Activated CD4-positive, alpha-beta T cell treated with anti-CD3 and anti-CD28 coated beads, Interleukin-2, amount 10 ng/mL, durations not matched to agents 24 days and 14 days (primary cell): ENCODE data around the gene PEX14. TPM values are rescaled to one million over a fixed set of nuclear protein-coding genes. Genes with fewer than 3 reads are reported as not detected.
"Not testable (repeated sequence)": the region's sequence is repeated elsewhere in the genome, so short reads cannot be mapped to it uniquely, and the experiment has no call there.

Source experiments
- DNase-seq: peaks from one replicate; pipeline ENCODE4 v3.0.0; 2022
- H3K27ac Mint-ChIP-seq: one replicate; pipeline ENCODE4 v1.8.0; 2022; ENCODE audit warnings: mild to moderate bottlenecking, mixed read lengths
- H3K27me3 Mint-ChIP-seq: one replicate; pipeline ENCODE4 v1.8.0; 2022; ENCODE audit warnings: mixed read lengths
- H3K36me3 Mint-ChIP-seq: one replicate; pipeline ENCODE4 v1.8.0; 2022; ENCODE audit warnings: low read depth, mild to moderate bottlenecking, mixed read lengths
- H3K4me1 Mint-ChIP-seq: one replicate; pipeline ENCODE4 v1.8.0; 2021; ENCODE audit warnings: mixed read lengths
- H3K4me3 Mint-ChIP-seq: one replicate; pipeline ENCODE4 v1.8.0; 2022; ENCODE audit warnings: mild to moderate bottlenecking, moderate library complexity, mixed read lengths
- H3K9me3 Mint-ChIP-seq: one replicate; pipeline ENCODE4 v1.8.0; 2021; ENCODE audit warnings: mixed read lengths
- intact Hi-C: fragments of 100-400 bp; cut with micrococcal nuclease; formaldehyde crosslinking; loops from one replicate; pipeline ENCODE4 v1.15.1; 2023
- total RNA-seq: library from RNA; stranded (reverse); gene quantifications from 2 replicates; pipeline ENCODE4 v1.2.3, GENCODE V29; 2022

Gene PEX14
- total RNA-seq, 1 donor from 2014 or later: 21.6 TPM

- H3K4me3 Mint-ChIP-seq: no peak overlapping the region
- H3K9me3 Mint-ChIP-seq: no peaks in the 10 kb centered on the region
- no peaks in the 10 kb centered on the region for H3K27me3 Mint-ChIP-seq
- intact Hi-C loops: no loop called here
- DNase-seq: no peak
- H3K4me1 Mint-ChIP-seq: no peaks in the 10 kb centered on the region
- no peak overlapping the region for H3K27ac Mint-ChIP-seq
- H3K36me3 Mint-ChIP-seq: no peaks in the 10 kb centered on the region
Observed at GRCh38 chr1:10440305-10440704, 34.4 kb upstream of the PEX14 start.

GRCh38 chr1:10440794-10441193, 34.0 kb upstream of the PEX14 start:
- H3K4me1 Mint-ChIP-seq: no peaks in the 10 kb centered on the region
- no peaks in the 10 kb centered on the region for H3K36me3 Mint-ChIP-seq
- no peaks in the 10 kb centered on the region for H3K27me3 Mint-ChIP-seq
- no peak overlapping the region for H3K27ac Mint-ChIP-seq
- DNase-seq: no peak
- H3K4me3 Mint-ChIP-seq: no peak overlapping the region
- no peaks in the 10 kb centered on the region for H3K9me3 Mint-ChIP-seq
- intact Hi-C loops: no loop called here

- DNase-seq: no peak
- H3K36me3 Mint-ChIP-seq: no peaks in the 10 kb centered on the region
- H3K27me3 Mint-ChIP-seq: no peaks in the 10 kb centered on the region
- H3K4me1 Mint-ChIP-seq: peaks cover 2% of the 10 kb centered on the region
- no peak overlapping the region for H3K27ac Mint-ChIP-seq
- no peaks in the 10 kb centered on the region for H3K9me3 Mint-ChIP-seq
- intact Hi-C loops: no loop called here
- H3K4me3 Mint-ChIP-seq: no peak overlapping the region
Observed at GRCh38 chr1:10444248-10444647, 30.5 kb upstream of the PEX14 start.

- intact Hi-C loops: no loop called here
Observed at GRCh38 chr1:10444795-10445397, 29.9 kb upstream of the PEX14 start.

GRCh38 chr1:10446790-10447422, 27.8 kb upstream of the PEX14 start:
- H3K9me3 Mint-ChIP-seq: no peaks in the 10 kb centered on the region

More at GRCh38 chr1:10444795-10445397, 29.9 kb upstream of the PEX14 start:
- Mint-ChIP-seq H3K4me1 (peaks cover 2% of the 10 kb centered on the region), H3K27me3 (no peaks in the 10 kb centered on the region), H3K27ac (no peak overlapping the region), H3K9me3 (no peaks in the 10 kb centered on the region), H3K36me3 (no peaks in the 10 kb centered on the region), H3K4me3 (no peak overlapping the region)
- no peak for DNase-seq

GRCh38 chr1:10449751-10450150, 25.0 kb upstream of the PEX14 start, which contains the start of gene CORT:
TSS of gene CORT (plus strand) at chr1:10450031. CDS start at chr1:10450224, 193 bp downstream.
- H3K27ac Mint-ChIP-seq: no peak within 1 kb of the TSS
- DNase-seq: no peak
- no peak within 1 kb of the TSS for H3K4me3 Mint-ChIP-seq
- H3K9me3 Mint-ChIP-seq: no peaks in the 10 kb centered on the region
- H3K27me3 Mint-ChIP-seq: peaks cover 5% of the 10 kb centered on the region
- intact Hi-C loops: no loop called here
- peaks cover 2% of the 10 kb centered on the region for H3K36me3 Mint-ChIP-seq
- peaks cover 5% of the 10 kb centered on the region for H3K4me1 Mint-ChIP-seq

More at GRCh38 chr1:10446790-10447422, 27.8 kb upstream of the PEX14 start:
- intact Hi-C loops: no loop called here
- Mint-ChIP-seq H3K4me1 (peaks cover 5% of the 10 kb centered on the region), H3K4me3 (no peak overlapping the region), H3K27ac (no peak overlapping the region), H3K27me3 (peaks cover 5% of the 10 kb centered on the region), H3K36me3 (no peaks in the 10 kb centered on the region)
- DNase-seq: no peak

GRCh38 chr1:10450156-10450814, 24.5 kb upstream of the PEX14 start:
- Mint-ChIP-seq H3K9me3 (no peaks in the 10 kb centered on the region), H3K36me3 (peaks cover 2% of the 10 kb centered on the region), H3K27ac (no peak overlapping the region), H3K4me1 (peaks cover 5% of the 10 kb centered on the region), H3K27me3 (peaks cover 5% of the 10 kb centered on the region), H3K4me3 (no peak overlapping the region)
- intact Hi-C loops: no loop called here
- DNase-seq: no peak

GRCh38 chr1:10450836-10451235, 23.9 kb upstream of the PEX14 start:
- no peak overlapping the region for H3K4me3 Mint-ChIP-seq
- peaks cover 2% of the 10 kb centered on the region for H3K36me3 Mint-ChIP-seq
- no peak overlapping the region for H3K27ac Mint-ChIP-seq
- DNase-seq: no peak
- intact Hi-C loops: no loop called here
- peaks cover 5% of the 10 kb centered on the region for H3K27me3 Mint-ChIP-seq
- H3K4me1 Mint-ChIP-seq: peaks cover 5% of the 10 kb centered on the region
- H3K9me3 Mint-ChIP-seq: no peaks in the 10 kb centered on the region

- peaks cover 5% of the 10 kb centered on the region for H3K27me3 Mint-ChIP-seq
- no peak for DNase-seq
- H3K4me1 Mint-ChIP-seq: peaks cover 5% of the 10 kb centered on the region
- intact Hi-C loops: no loop called here
- no peak overlapping the region for H3K27ac Mint-ChIP-seq
- no peak overlapping the region for H3K4me3 Mint-ChIP-seq
- H3K9me3 Mint-ChIP-seq: no peaks in the 10 kb centered on the region
- peaks cover 4% of the 10 kb centered on the region for H3K36me3 Mint-ChIP-seq
Observed at GRCh38 chr1:10451287-10451686, 23.5 kb upstream of the PEX14 start.

- no peak overlapping the region for H3K4me3 Mint-ChIP-seq
- intact Hi-C loops: no loop called here
- peaks cover 21% of the 10 kb centered on the region for H3K36me3 Mint-ChIP-seq
- H3K4me1 Mint-ChIP-seq: peaks cover 14% of the 10 kb centered on the region
- H3K27ac Mint-ChIP-seq: no peak overlapping the region
- DNase-seq: no peak
- peaks cover 4% of the 10 kb centered on the region for H3K27me3 Mint-ChIP-seq
- H3K9me3 Mint-ChIP-seq: no peaks in the 10 kb centered on the region
Observed at GRCh38 chr1:10456048-10456447, 18.7 kb upstream of the PEX14 start.

GRCh38 chr1:10456661-10457060, 18.1 kb upstream of the PEX14 start:
- H3K4me1 Mint-ChIP-seq: peaks cover 12% of the 10 kb centered on the region
- DNase-seq: no peak
- no peaks in the 10 kb centered on the region for H3K9me3 Mint-ChIP-seq

GRCh38 chr1:10457462-10457861, 17.3 kb upstream of the PEX14 start:
- H3K27ac Mint-ChIP-seq, intact Hi-C loops, H3K27me3 Mint-ChIP-seq, H3K9me3 Mint-ChIP-seq, H3K4me3 Mint-ChIP-seq, DNase-seq: not testable (repeated sequence)
- H3K36me3 Mint-ChIP-seq: peaks cover 31% of the 10 kb centered on the region
- H3K4me1 Mint-ChIP-seq: peaks cover 12% of the 10 kb centered on the region

More at GRCh38 chr1:10456661-10457060, 18.1 kb upstream of the PEX14 start:
- peaks cover 27% of the 10 kb centered on the region for H3K36me3 Mint-ChIP-seq
- H3K27ac Mint-ChIP-seq: no peak overlapping the region
- no peaks in the 10 kb centered on the region for H3K27me3 Mint-ChIP-seq
- intact Hi-C loops: no loop called here
- no peak overlapping the region for H3K4me3 Mint-ChIP-seq

GRCh38 chr1:10457875-10458274, 16.9 kb upstream of the PEX14 start:
- DNase-seq: no peak
- Mint-ChIP-seq H3K9me3 (no peaks in the 10 kb centered on the region), H3K4me1 (peaks cover 12% of the 10 kb centered on the region), H3K27ac (no peak overlapping the region), H3K4me3 (no peak overlapping the region), H3K36me3 (peaks cover 35% of the 10 kb centered on the region), H3K27me3 (no peaks in the 10 kb centered on the region)
- intact Hi-C loops: no loop called here

- H3K4me1 Mint-ChIP-seq: peaks cover 12% of the 10 kb centered on the region
- H3K27me3 Mint-ChIP-seq: no peaks in the 10 kb centered on the region
- no peak for DNase-seq
- intact Hi-C loops: no loop called here
- H3K27ac Mint-ChIP-seq: no peak overlapping the region
- H3K9me3 Mint-ChIP-seq: no peaks in the 10 kb centered on the region
- H3K4me3 Mint-ChIP-seq: no peak overlapping the region
- H3K36me3 Mint-ChIP-seq: peaks cover 43% of the 10 kb centered on the region
Observed at GRCh38 chr1:10459184-10459583, 15.6 kb upstream of the PEX14 start.
